Spinal cord (tissue), 10 donors: ENCODE measurements around the gene GTF2H4. TPM values are rescaled to one million over a fixed set of nuclear protein-coding genes. Genes with fewer than 3 reads are reported as not detected.
"Not testable (repeated sequence)": the region's sequence is repeated elsewhere in the genome, so short reads cannot be mapped to it uniquely, and the experiment has no call there.

Experiments
- DNase-seq, 6 donors: peaks; one replicate each; pipeline versions ENCODE4 v3.0.0 to v3.0.0-alpha.2; 2013 to 2015; ENCODE audit warnings: low spot score in 6 of 6, low read depth in 4 of 6
- H3K27ac ChIP-seq: one replicate; pipeline ENCODE4 v1.5.1; 2013; ENCODE audit warnings: low read depth, low read length, control low read depth
- H3K27me3 ChIP-seq: one replicate; pipeline ENCODE4 v1.6.1; 2013; ENCODE audit warnings: low read length; ENCODE audit not compliant: control insufficient read depth, insufficient read depth
- H3K36me3 ChIP-seq: one replicate; pipeline ENCODE4 v1.6.1; 2013; ENCODE audit warnings: low read length; ENCODE audit not compliant: control insufficient read depth, insufficient read depth
- H3K4me1 ChIP-seq: one replicate; pipeline ENCODE4 v1.6.1; 2013; ENCODE audit warnings: low read length; ENCODE audit not compliant: control insufficient read depth, insufficient read depth
- H3K4me3 ChIP-seq: one replicate; pipeline ENCODE4 v1.5.1; 2013; ENCODE audit warnings: low read depth, low read length, control low read depth
- H3K9me3 ChIP-seq: one replicate; pipeline ENCODE4 v1.6.1; 2013; ENCODE audit warnings: low read length; ENCODE audit not compliant: control insufficient read depth, insufficient read depth
- WGBS: methylation state at CpG from one replicate; pipeline ENCODE4 v1.1.5; 2013; ENCODE audit warnings: missing lambda C conversion rate; ENCODE audit not compliant: insufficient coverage; 5-methylcytosine and 5-hydroxymethylcytosine counted together
- polyA plus RNA-seq, 2 donors: library from polyadenylated mRNA; unstranded; fragments of 120-200 nt; gene quantifications; one replicate each; pipeline ENCODE4 v1.2.1, GENCODE V29; 2013; ENCODE audit not compliant: insufficient read length in 2 of 2
- total RNA-seq, 2 donors: library from RNA; depleted of rRNA in 1 of 2; stranded (reverse); fragments of 120-200 nt in 1 of 2; fragments of >200 nt in 1 of 2; gene quantifications; one replicate each; pipeline versions ENCODE4 v1.2.3 to v1.2.4, GENCODE V29; 2013 to 2014
- donor health status: healthy.

Gene GTF2H4
- total and polyA plus RNA-seq, 4 donors: 20.6 to 48.4 (median 35.1) TPM

DNA sequence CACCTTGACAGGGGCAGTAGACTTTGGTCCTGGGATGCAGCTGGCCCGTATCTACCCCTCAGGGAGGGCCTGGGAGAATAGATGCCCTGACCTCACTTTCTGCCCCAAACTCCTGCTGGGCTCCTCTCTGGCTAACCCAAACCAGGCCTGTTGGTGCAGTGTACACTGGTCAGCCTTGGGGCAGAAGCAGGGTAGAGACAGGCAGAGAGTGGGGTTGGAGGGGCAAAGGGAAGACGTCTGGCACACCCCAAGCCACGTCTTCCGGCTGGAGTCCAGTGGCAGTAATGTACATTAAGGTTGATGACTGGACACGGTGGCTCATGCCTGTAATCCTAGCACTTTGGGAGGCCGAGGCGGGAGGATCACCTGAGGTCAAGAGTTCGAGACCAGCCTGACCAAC, 14.3 kb upstream of the GTF2H4 start:
- Histone ChIP-seq H3K4me1 (peaks cover 26% of the 10 kb centered on the region), H3K36me3 (peaks cover 100% of the 10 kb centered on the region), H3K27ac (no peak overlapping the region), H3K9me3 (no peaks in the 10 kb centered on the region), H3K4me3 (no peak overlapping the region), H3K27me3 (no peaks in the 10 kb centered on the region)
- DNase-seq: no peak
- WGBS: 89% methylated on average over 6 of the region's 8 CpGs

DNA sequence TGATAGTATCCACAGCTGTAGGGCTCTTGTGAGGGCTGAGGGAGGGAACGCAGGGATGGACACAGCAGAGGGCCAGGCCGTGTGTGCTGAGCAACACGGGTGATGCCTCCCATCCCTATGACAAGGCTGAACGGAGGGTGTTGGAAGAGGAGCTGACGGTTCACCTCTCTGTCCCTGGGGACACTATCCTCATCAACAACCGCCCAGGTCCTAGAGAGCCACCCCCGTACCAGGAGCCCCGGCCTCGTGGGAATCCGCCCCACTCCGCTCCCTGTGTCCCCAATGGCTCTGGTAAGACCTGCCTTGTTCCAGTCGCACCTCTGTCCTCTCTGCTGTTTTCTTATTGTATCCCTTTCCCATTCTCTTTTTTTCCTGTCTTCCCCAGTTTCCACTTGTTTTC, 13.6 kb upstream of the GTF2H4 start:
- 90% methylated on average over 8 of the region's 12 CpGs for WGBS
- no peak overlapping the region for H3K4me3 ChIP-seq

DNA sequence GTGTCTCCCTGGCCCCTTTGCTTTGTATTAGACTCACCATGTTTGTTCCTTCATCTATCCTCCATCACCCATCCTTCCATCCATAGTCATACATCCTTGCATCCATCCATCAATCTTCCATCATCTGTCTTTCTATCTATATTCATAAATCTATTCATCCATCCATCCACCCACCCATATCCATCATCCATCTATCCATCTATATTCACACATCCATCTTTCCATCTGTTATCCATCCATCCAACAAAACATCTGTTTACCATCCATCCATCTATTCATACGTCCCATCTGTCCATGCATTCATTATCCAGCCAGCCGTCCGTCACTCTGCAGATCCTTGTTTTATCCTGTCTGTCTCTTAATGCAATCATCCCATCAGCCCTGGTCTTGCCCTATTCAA, 13.1 kb upstream of the GTF2H4 start:
- no peaks in the 10 kb centered on the region for H3K9me3 ChIP-seq
- DNase-seq: no peak
- H3K36me3 ChIP-seq: peaks cover 100% of the 10 kb centered on the region
- H3K4me1 ChIP-seq: peaks cover 13% of the 10 kb centered on the region
- no peak overlapping the region for H3K4me3 ChIP-seq
- H3K27ac ChIP-seq: no peak overlapping the region
- no peaks in the 10 kb centered on the region for H3K27me3 ChIP-seq
- WGBS: 71% methylated on average over 3 of the region's 3 CpGs

More for the DNA sequence above, 13.6 kb upstream of the GTF2H4 start:
- Histone ChIP-seq H3K27ac (no peak overlapping the region), H3K4me1 (peaks cover 19% of the 10 kb centered on the region), H3K36me3 (peaks cover 100% of the 10 kb centered on the region), H3K9me3 (no peaks in the 10 kb centered on the region), H3K27me3 (no peaks in the 10 kb centered on the region)
- no peak for DNase-seq

DNA sequence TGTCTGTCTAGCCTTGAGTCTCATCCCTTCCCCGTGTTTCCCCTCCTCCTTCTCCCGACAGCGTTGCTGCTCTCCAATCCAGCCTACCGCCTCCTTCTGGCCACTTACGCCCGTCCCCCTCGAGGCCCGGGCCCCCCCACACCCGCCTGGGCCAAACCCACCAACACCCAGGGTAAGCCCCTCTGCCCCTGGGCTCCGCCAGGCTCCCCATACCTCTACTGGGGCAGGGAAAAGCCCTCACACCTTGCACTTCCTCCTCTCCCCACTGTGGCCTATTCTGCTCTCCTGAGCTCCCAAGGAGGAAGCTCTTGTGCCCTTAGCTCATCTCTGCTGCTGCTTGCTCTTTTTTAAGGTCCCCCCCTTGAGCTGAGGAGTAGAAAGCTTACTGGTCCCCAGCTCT, 12.7 kb upstream of the GTF2H4 start:
- H3K27ac ChIP-seq: no peak overlapping the region
- H3K4me3 ChIP-seq: no peak overlapping the region
- WGBS: 67% methylated on average over 6 of the region's 10 CpGs
- H3K36me3 ChIP-seq: peaks cover 100% of the 10 kb centered on the region
- DNase-seq: no peak
- peaks cover 9% of the 10 kb centered on the region for H3K4me1 ChIP-seq
- no peaks in the 10 kb centered on the region for H3K27me3 ChIP-seq
- no peaks in the 10 kb centered on the region for H3K9me3 ChIP-seq

- Histone ChIP-seq H3K27ac (no peak overlapping the region), H3K36me3 (peaks cover 89% of the 10 kb centered on the region), H3K27me3 (no peaks in the 10 kb centered on the region), H3K9me3 (no peaks in the 10 kb centered on the region), H3K4me3 (no peak overlapping the region), H3K4me1 (no peaks in the 10 kb centered on the region)
- DNase-seq: no peak
- 78% methylated on average over 7 of the region's 13 CpGs for WGBS
These were observed 11.5 kb upstream of the GTF2H4 start for GRCh38 chr6:30896541-30896940.

- Histone ChIP-seq H3K27me3 (no peaks in the 10 kb centered on the region), H3K27ac (no peak overlapping the region), H3K4me3 (no peak overlapping the region), H3K9me3 (no peaks in the 10 kb centered on the region), H3K36me3 (peaks cover 76% of the 10 kb centered on the region), H3K4me1 (no peaks in the 10 kb centered on the region)
- 88% methylated on average over 16 of the region's 16 CpGs for WGBS
- no peak for DNase-seq
These were observed 10.1 kb upstream of the GTF2H4 start for GRCh38 chr6:30897882-30898281.

GRCh38 chr6:30898750-30899360, 9.2 kb upstream of the GTF2H4 start:
- no peak for DNase-seq
- WGBS: 79% methylated on average over 22 of the region's 23 CpGs
- no peaks in the 10 kb centered on the region for H3K27me3 ChIP-seq
- H3K36me3 ChIP-seq: peaks cover 67% of the 10 kb centered on the region
- H3K4me3 ChIP-seq: no peak overlapping the region
- no peaks in the 10 kb centered on the region for H3K9me3 ChIP-seq
- H3K27ac ChIP-seq: no peak overlapping the region
- H3K4me1 ChIP-seq: no peaks in the 10 kb centered on the region

GRCh38 chr6:30900863-30901417, 7.1 kb upstream of the GTF2H4 start:
- no peak overlapping the region for H3K4me3 ChIP-seq
- H3K9me3 ChIP-seq: no peaks in the 10 kb centered on the region
- H3K4me1 ChIP-seq: no peaks in the 10 kb centered on the region
- no CpG with 5 or more reads among the region's 1 CpG for WGBS
- no peak for DNase-seq
- H3K27ac ChIP-seq: no peak overlapping the region
- H3K36me3 ChIP-seq: peaks cover 46% of the 10 kb centered on the region
- H3K27me3 ChIP-seq: no peaks in the 10 kb centered on the region

- Histone ChIP-seq H3K27me3 (no peaks in the 10 kb centered on the region), H3K4me3 (no peak overlapping the region), H3K27ac (no peak overlapping the region), H3K4me1 (no peaks in the 10 kb centered on the region), H3K9me3 (no peaks in the 10 kb centered on the region), H3K36me3 (peaks cover 41% of the 10 kb centered on the region)
- no peak for DNase-seq
These were observed 6.6 kb upstream of the GTF2H4 start for GRCh38 chr6:30901436-30901835.

DNA sequence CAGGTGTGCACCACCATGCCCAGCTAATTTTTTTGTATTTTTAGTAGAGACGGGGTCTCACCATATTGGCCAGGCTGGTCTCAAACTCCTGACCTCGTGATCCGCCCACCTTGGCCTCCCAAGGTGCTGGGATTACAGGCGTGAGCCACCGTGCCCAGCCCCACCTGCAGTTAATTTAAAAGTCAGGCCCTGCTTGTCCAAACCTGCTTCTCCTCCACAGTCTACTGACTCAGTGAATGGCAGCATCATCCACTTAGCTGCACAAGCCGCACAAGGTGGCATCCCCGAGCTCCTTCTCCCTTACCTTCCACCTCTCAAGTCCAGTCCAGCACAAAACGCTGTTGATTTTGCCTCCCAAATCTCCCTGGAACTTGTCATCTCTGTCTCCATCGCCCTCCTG, 5.8 kb upstream of the GTF2H4 start:
- not testable (repeated sequence) for H3K4me3 ChIP-seq, H3K9me3 ChIP-seq, H3K27me3 ChIP-seq, DNase-seq, H3K27ac ChIP-seq, H3K4me1 ChIP-seq
- WGBS: 69% methylated on average over 9 of the region's 9 CpGs
- peaks cover 33% of the 10 kb centered on the region for H3K36me3 ChIP-seq
